SKM-1 (cell line): Measurements from ENCODE around the gene NACA2.
"Not testable (repeated sequence)": the region's sequence is repeated elsewhere in the genome, so short reads cannot be mapped to it uniquely, and the experiment has no call there.

Experiments
- DNase-seq: peaks from one replicate; lab custom pipeline; 2025; ENCODE audit not compliant: unreplicated experiment; lab: John Stamatoyannopoulos, UW

The NACA2 gene

DNA sequence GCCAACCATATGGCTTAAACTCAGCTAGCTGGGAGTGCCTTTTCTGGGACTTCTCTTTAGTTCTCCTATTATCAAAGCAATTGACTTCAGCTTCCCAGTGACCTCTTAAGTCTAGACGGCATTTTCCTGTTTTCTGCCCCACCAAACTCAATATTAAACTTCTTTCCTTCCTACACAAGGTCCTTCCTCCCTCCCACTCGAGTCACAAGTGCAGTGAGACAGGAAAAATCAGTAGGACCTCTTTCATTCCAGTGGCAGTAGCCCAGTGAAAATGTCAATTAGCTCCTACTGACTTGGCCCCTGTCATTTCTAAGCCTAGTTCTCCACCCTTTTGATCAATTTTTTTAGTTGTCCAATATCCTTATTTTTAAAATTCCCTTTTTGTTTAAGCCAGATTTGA lies 9.6 kb upstream of the NACA2 start:
- DNase-seq = no peak

DNA sequence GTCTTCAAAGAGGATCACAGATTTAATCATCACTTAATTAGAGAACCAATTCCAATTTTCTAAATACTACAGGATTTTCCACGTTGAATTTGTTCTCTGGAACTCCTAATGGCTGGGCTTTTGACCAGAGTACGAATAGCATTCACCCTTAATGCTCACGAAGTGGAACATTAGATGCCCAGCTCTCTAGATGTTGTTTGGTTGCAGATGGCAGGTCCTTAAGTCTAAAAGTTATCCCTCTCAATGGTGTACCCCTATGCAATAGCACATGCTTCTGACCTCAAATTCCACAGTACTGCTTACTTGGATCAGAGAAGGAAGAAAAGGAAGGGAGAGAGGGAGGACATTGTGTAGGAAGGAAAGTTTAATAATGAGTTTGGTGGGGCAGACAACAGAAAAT lies 8.6 kb upstream of the NACA2 start:
- no peak for DNase-seq

DNA sequence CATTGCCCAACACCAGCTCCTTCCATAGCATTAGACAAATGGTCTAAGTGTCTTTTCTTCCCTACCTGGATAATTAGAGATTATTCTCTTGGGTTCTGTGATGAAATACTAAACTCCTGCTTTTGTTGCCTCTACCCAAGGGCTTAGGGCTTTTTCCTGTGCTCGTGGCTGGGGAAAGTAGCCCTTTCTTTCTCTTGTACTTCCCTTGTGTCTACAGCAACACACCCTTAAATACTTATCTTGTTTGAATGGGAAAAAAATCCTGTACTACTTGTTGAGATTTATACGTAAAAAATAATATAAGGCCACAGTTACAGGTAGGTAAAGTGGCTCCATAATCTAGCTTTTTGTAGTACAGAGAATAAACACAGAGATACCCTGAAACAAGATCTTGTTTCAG lies 7.0 kb upstream of the NACA2 start:
- no peak for DNase-seq

DNA sequence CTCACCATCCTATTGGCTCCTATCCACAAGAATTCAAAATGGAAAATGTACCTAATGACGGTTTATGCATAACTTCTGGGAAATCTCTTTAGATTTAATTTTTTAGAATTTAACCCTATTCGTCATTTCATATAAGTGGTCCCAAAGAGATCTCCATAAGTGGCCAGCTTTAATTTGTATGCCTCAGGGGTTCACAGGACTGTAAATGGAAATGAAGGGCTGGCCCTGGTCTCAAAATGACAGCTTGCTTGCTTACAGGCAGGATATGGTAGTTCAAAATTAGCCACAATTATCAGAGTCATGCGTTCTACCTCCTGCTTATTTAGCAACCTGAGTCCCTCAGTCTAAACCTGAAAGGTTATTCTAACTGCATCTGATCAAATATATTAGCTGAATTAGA lies 6.6 kb upstream of the NACA2 start:
- DNase-seq = no peak

DNA sequence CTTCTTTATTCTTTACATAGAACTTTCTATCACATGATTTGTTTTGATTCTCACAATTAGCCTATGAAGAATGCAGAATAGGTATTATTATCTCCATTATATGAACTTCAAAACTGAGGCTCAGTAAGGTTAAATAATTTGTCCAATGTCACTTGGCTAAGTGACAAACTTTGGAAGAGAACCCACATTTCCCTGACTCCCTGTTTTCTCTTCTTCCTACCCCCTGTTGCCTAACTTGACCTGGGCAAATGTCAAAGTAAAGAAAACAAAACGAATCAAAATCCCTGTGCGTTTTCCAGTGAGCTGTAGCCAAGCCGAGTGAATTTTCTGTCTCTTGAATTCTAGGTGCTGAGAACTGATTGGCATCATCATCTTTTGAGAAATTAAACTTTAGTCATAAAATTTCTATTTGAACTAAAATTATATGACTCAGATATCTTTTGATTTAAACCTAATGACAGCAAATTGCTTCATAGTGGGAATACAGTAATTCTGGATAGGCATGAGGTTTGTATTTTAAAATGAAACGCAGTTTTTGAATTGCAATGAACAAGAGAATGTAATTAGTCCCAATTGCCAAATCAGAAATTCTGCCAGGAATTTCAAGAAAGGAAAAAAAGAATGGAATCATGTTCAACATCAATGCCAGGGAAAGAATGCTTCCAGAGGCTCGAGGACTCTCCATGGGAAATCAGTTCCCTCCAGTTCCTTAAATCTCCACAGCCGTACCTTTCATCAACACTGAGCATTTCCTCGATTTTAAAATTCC lies 4.6 kb upstream of the NACA2 start:
- no peak for DNase-seq

DNA sequence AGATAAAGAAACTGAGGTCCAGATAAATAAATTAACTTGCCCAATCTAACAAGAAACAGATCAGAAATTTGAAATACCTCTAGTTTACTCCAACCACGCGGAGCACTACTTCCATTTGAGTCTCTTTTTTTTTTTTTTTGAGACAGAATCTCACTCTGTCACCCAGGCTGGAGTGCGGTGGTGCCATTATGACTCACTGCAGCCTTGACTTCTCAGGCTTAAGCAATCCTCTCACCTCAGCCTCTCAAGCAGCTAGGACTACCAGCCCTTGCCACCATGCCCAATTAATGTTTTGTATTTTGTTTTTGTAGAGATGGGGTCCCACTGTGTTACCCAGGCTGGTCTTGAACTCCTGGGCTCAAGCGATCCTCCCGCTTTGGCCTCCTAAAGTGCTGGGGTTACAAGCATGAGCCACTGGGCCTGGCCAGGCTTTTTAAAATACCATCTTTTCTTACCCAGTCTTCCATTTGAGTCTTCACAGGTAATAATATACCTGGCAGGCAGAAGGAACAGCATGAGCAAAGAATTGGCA lies 3.3 kb upstream of the NACA2 start:
- DNase-seq = no peak

DNA sequence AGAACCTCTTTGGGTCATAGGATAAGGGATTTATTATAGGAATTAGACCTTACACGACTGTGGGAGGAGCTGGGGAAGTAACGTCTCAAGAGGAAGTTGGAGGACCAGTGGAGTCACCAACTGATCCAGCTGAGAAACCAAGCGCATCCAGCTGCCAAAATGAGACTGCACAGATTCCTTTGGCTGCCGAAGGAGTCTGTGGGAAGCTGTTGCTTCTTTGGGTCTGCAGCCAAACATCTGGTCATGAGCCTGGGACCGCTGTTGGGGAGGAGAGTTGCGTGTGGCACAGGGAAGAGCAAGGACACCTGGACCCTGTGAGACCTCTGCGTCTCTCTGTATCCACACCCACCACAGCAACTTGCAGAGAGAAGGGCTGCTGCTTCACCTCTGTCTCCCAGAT lies 2.4 kb upstream of the NACA2 start:
- DNase-seq = no peak

DNA sequence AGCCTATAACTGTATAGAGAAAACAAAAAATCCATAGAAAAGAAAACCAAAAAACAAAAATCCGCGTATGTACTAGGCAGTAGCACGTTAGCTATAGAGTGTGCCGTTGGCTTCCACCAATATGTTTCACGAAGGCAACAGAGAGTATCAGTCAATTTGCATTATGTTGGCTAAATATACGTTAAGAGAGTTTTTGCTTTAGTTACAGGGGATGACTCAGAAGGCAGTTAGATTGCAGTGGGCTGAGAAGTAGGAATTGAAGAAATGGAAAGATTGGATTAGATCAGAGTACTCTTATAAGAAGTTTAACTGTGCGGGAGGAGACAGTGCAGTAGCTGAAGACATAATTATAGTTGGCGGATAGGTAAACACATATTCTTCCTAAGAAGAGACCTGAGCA lies 911 bp upstream of the NACA2 start:
- DNase-seq = no peak

DNA sequence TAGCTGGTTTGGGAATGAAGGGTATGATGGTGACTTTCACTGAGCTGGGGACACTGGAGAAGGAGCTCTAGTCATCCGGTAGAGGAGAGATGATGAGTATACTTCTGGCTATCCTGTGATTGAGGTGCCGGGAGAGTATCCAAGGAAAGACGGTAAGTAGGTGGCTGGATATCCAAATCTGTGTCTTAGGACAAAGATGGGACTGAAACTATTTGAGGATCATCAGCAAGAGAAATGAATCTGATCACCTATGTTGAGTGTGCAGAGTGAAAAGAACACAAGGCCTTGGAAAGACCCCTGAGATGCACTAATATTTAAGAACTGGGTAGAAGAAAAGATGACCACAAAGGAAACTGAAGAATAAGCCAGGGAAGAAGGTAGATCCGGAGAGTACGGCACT lies 1.0 kb downstream of the NACA2 start:
- DNase-seq = no peak

DNA sequence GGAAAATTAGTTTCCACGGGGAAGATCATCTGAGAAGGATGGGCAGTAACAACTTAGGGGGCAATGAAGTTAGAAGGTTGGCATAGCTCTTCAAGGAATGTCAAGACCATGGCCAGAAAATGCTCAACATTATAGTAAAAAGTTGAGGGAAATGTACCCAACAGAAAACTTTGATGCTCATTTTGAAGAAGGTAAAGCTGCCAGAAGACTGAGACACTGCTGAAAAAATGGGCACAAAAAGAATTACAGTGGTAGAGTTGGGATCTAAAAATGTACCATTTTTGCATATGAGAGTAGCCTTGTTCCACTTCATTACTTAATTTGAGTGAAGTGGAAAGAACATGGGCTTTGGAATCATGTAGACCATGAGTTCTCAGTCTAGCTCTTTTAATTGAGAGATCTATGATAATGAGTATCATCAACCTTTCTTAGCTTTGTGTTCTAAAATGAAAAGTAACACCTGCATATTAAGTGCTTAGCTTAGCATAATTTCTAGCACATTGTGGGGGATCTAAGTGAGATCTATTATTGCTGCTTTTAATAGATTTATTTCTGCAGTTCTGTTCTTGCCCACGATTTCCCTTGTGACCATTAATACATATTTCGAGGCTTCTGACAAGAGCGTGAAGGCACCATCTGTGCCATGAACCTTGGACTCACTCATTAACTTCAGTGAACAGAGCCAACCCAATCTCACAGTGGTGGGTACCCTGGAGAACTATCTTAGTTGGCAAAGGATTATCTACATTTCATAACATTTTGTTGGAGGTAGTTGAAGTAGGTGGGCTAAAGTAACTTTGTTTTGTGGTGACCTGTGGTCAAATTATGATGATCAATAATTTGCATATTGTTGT lies 3.0 kb downstream of the NACA2 start:
- no peak for DNase-seq

DNA sequence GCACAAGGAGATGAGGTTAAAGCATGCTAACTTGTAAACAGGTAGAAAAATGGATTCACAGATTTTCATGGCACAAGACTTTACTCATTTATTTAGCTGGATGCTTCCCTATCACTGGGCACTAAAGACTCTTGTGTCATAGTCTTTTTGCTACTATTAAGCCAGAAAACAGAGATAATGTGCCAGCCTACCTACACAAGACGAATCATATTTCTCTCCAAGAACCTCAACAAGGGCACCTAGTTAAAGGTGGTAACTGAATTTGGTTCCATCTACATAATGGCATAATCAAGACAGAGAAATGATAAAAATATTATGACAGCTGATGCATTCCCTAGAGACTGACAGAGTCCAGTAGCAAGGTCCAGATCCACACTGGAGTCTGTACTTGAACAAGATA lies 3.8 kb downstream of the NACA2 start:
- no peak for DNase-seq

DNA sequence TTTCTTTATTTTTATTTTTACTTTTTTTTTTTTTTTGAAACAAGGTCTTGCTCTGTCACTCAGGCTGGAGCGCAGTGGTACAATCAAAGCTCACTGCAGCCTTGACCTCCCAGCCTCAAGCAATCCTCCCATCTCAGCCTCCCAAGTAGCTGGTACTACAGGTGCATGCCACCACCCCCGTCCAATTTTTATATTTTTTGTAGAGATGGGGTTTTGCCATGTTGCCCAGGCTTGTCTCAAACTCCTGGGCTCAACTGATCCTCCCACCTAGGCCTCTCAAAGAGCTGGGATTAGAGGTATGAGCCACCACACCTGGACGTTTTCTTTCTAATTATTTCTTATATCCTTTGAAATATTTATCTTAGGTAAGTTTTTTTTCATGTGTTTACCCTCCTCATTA lies 4.4 kb downstream of the NACA2 start:
- DNase-seq = not testable (repeated sequence)

DNA sequence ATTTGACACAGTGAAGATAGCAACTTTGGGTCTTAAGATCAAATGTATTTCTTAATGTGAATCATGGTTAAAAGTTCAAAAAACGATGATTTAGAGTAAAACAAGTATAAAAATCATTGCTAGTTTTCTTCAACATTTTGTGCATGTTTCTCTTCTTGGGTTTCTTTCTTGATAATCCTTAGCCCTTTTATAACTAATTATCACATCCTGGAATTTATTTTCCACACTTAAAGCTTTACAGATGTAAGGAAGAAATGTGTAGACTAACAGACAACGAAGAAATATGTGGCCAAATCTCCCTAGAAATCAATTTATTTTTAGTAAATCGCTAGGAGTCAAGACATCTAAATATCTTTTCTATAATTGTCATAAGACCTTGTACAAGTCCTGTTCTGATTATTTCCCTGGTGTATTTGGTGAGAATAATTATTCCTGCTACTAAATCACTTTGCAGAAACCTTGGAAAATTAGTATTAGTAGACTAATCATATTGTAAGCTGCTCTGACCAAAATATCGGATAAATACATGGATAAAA lies 4.9 kb downstream of the NACA2 start:
- no peak for DNase-seq

DNA sequence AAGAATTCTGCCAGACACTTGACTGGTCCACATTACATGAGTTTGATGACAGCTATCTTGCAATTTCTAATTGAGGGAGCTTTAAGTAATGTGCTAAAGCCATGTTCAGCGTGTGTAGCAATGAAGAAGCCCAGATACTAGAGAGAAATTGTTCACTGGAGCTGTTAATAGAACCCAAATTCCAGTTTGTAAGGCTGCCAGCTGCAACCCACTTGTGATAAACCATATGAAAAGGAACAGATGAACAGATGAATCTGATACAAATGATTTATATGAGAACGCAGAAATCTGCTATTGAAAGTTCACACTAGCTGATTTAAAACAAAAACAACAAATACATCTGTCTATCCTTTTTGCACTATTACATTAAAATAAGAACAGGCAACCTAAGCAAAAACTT lies 6.2 kb downstream of the NACA2 start:
- DNase-seq = no peak

DNA sequence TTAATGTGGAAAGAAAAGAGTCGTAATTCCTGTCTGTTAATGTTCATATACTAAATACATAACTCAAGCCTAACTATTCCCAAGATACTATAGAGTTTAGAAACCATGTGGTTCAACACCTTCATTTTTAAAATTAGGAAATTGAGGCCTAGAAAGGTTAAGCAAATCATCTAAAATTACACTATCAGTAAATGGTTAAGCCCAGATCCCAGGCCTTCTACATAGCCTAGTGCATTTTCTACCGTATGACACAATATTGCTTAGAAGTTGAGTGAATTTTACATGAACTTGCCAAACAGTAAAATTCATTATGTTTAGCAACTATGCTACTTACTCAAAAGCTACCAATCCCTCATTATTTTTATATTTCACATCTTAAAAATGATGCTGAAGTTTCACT lies 6.8 kb downstream of the NACA2 start:
- no peak for DNase-seq

DNA sequence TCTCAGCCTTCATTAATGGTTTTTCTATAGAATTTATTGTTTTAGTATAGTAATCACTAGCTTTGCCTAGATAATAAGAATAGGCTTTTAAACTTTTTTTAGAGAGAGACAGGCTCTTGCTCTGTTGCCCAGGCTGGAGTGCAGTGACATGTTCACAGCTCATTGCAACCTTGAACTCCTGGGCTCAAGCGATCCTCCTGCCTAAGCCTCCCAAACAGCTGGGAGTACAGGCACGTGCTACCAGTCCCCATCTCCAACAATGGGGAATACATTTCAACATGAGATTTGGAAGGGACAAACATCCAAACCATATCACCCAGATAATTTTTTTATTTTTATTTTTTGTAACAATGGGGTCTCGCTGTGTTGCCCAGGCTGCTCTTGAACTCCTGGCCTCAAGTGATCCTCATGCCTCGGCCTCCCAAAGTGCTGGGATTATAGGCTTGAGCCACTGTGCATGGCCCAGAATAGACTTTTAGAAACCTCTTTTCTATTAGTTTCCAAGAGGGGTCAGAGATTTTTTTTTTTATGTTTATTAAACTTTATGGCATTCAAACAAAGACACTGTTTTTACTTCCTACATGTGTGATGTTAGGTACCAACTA lies 7.3 kb downstream of the NACA2 start:
- DNase-seq = no peak

DNA sequence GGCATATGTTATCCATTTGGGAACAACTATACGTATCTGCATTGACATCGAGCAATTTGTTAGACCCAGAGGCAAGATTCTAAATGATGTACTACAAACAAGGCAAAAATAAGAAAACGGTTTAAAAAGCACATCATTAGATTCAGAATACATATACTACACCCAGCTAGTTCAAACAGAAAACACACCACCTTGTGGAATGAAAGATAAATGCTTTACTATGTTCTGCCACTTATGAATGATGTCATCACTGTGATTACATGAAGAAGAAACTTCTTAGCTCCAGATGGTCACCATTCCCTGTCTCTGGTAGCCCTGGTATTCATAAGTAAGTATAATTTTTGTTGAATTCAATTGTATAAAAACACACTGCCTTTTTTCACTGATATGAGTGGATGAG lies 7.8 kb downstream of the NACA2 start:
- peak; percentile 27 for DNase-seq

DNA sequence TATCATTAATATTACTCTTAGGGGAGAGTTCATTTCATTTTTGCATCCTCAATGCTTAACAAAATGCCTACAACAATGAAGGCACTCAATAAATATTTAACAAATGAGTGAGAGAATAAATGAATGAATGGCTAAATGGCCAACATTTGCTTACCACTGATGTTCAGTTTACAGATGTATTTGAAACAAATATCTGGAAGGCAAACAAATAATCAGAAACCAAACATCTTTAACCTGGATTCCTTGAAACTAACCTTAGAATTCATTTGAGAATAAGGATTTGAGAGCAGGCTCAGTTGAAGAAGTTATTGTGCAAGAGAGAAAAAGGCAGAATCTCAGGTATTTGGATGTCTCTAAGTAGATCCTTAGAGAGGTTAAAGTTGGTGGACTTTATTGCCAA lies 8.4 kb downstream of the NACA2 start:
- no peak for DNase-seq

DNA sequence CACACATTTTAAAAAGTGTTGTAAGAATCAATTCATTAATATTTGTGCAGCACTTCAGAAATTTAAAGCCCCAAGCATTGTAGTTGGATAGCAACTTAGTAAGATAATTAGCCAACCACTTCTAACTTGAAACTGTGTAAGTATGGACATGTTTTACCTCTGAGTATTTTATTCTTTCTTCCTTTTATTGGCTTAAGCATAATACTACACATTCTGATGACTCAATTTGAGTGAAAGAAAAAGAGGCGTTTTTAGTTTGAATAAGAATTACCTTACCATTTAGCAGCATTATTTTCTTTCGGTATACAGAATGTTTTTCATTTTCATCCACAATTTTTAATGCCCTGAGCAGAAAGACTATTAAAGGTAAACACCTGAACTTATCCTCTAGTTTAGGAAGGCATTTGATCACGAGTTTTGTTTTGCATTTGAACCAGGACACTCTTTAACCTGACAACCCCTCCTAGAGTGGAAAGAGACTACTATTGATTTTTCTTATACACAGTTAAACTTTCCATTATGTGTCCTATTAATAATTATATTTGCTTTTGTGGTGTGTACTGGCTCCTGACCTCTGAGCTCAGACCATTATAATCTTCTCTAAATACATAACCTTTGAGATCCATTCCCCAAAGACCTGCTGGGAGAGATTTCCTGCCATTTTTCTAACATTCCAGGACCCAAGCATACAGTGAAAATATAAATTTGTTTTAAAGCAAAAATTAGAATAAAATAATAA lies 9.2 kb downstream of the NACA2 start:
- DNase-seq = no peak

DNA sequence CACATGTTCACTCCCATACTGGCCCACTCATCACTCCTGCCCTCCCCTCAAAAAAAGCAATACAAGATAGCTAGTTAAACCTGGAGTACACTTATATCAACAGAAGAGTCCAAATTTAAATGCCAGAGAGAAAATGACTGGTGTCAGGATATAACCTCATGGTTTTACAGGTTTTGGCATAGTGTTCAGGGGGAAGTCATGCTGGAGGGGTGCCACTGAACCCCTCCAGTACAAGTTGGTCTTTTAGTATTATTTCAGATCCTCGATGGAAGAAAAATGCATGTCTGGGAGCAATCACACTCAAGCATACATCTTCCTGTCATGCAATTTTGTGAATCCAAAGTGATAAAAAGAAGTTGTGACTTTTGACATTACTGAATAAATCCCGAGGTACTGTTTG lies 10.5 kb downstream of the NACA2 start:
- no peak for DNase-seq

DNA sequence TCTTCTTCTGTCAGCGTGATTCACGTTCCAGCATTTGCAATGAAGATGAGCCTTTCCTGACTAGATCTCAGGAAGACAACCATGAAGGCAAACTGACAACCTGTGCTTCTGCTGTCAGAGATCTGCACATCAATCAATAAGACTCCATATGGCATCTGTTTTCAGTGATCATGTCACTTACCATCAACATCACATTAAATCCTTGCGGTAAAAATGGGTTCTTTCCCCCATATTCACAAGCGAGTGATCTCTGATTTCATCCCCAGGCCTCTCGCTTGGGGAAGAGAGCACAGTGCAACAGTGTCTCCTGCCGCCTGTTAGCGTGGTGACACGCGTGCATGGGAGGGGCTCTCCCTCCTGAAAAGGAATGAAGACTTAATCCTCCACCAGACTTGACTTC lies 11.1 kb downstream of the NACA2 start:
- no peak for DNase-seq
